WTC11 (cell line): Measurements from ENCODE around the gene RAD51AP2. TPM values are rescaled to one million over a fixed set of nuclear protein-coding genes. Genes with fewer than 3 reads are reported as not detected.

Experiments
- ATAC-seq: fragments of 200-7000 bp; cut with Tn5 transposase; 2 replicates; pipeline ENCODE4 v1.10.0; 2021; ENCODE audit warnings: mild to moderate bottlenecking, moderate library complexity
- CTCF ChIA-PET: fragments of 300-600 bp; sonication (Branson Sonifier 250); formaldehyde crosslinking; loops from one replicate; lab custom pipeline; 2021; ENCODE audit warnings: antibody characterized with exemption; lab: Charles Lee
- POLR2A ChIA-PET: fragments of 350-600 bp; sonication (Branson Sonifier 250); formaldehyde crosslinking; loops from one replicate; lab custom pipeline; 2021; ENCODE audit warnings: antibody characterized with exemption; lab: Charles Lee
- DNase-seq: peaks from one replicate; pipeline ENCODE4 v3.0.0; 2021; ENCODE audit warnings: low spot score
- H3K27ac Mint-ChIP-seq: 2 replicates; pipeline ENCODE4 v1.8.0; 2021; ENCODE audit warnings: mixed read lengths
- H3K27me3 Mint-ChIP-seq: 2 replicates; pipeline ENCODE4 v1.8.0; 2021; ENCODE audit warnings: low read depth, mild to moderate bottlenecking, moderate library complexity, mixed read lengths
- H3K36me3 Mint-ChIP-seq: 2 replicates; pipeline ENCODE4 v1.8.0; 2021; ENCODE audit warnings: mixed read lengths
- H3K4me1 Mint-ChIP-seq: 2 replicates; pipeline ENCODE4 v1.8.0; 2022; ENCODE audit warnings: mixed read lengths
- H3K4me3 Mint-ChIP-seq: 2 replicates; pipeline ENCODE4 v1.8.0; 2021; ENCODE audit warnings: mild to moderate bottlenecking, moderate library complexity, mixed read lengths
- H3K9me3 Mint-ChIP-seq: 2 replicates; pipeline ENCODE4 v1.8.0; 2021; ENCODE audit warnings: mixed read lengths
- CBFB ChIP-seq: sonication (generic); formaldehyde crosslinking; IDR thresholded peaks from 2 replicates; pipeline ENCODE4 v1.8.1; 2022; ENCODE audit warnings: mild to moderate bottlenecking, low read depth, missing genetic modification reagents
- CREB1 ChIP-seq: sonication (generic); formaldehyde crosslinking; IDR thresholded peaks from 2 replicates; pipeline ENCODE4 v1.8.0; 2023; ENCODE audit warnings: mild to moderate bottlenecking, missing genetic modification reagents
- FOXP1 ChIP-seq: sonication (generic); formaldehyde crosslinking; IDR thresholded peaks from 2 replicates; pipeline ENCODE4 v1.8.0; 2022; ENCODE audit warnings: missing genetic modification reagents, mild to moderate bottlenecking, moderate library complexity, borderline replicate concordance
- TP53 ChIP-seq: sonication (generic); formaldehyde crosslinking; IDR thresholded peaks from 2 replicates; pipeline ENCODE4 v1.8.1; 2023; ENCODE audit warnings: mild to moderate bottlenecking, missing genetic modification reagents
- ZNF219 ChIP-seq: sonication (generic); formaldehyde crosslinking; IDR thresholded peaks from 2 replicates; pipeline ENCODE4 v1.8.0; 2023; ENCODE audit warnings: missing genetic modification reagents, mild to moderate bottlenecking, borderline replicate concordance
- ZNF423 ChIP-seq: fragments of 250-450 bp; sonication (Bioruptor Pico); IDR thresholded peaks from 2 replicates; pipeline ENCODE4 v2.1.2; 2022; ENCODE audit warnings: mild to moderate bottlenecking, moderate library complexity
- total RNA-seq: library from RNA; stranded (reverse); gene quantifications from 3 replicates; pipeline ENCODE4 v1.2.3, GENCODE V29; 2021
- TF ChIP-seq, protein P1 (sequence below): sonication (generic); formaldehyde crosslinking; IDR thresholded peaks from 2 replicates; pipeline ENCODE4 v1.8.1; 2022; ENCODE audit warnings: low read depth, mild to moderate bottlenecking, moderate library complexity, missing genetic modification reagents, borderline replicate concordance
- TF ChIP-seq, protein P2 (sequence below): fragments of 250-450 bp; sonication (Bioruptor Pico); IDR thresholded peaks from 2 replicates; pipeline ENCODE4 v1.9.0; 2021; ENCODE audit warnings: mild to moderate bottlenecking
- TF ChIP-seq, protein P3 (sequence below): sonication (generic); formaldehyde crosslinking; IDR thresholded peaks from 2 replicates; pipeline ENCODE4 v1.8.0; 2022; ENCODE audit warnings: missing genetic modification reagents
- TF ChIP-seq, protein P4 (sequence below): sonication (generic); formaldehyde crosslinking; IDR thresholded peaks from 2 replicates; pipeline ENCODE4 v1.8.1; 2023; ENCODE audit warnings: mild to moderate bottlenecking, missing genetic modification reagents
- TF ChIP-seq, protein P5 (sequence below): fragments of 250-450 bp; sonication (Bioruptor Pico); IDR thresholded peaks from 2 replicates; pipeline ENCODE4 v1.9.0; 2021; ENCODE audit warnings: mild to moderate bottlenecking, borderline replicate concordance
- TF ChIP-seq, protein P6 (sequence below): fragments of 250-450 bp; sonication (Bioruptor Pico); IDR thresholded peaks from 2 replicates; pipeline ENCODE4 v1.9.0; 2021; ENCODE audit warnings: moderate library complexity, mild to moderate bottlenecking, inconsistent platforms, borderline replicate concordance
- TF ChIP-seq, protein P7 (sequence below): sonication (generic); formaldehyde crosslinking; IDR thresholded peaks from 2 replicates; pipeline ENCODE4 v1.8.1; 2022; ENCODE audit warnings: mild to moderate bottlenecking, missing genetic modification reagents, moderate library complexity, borderline replicate concordance

Gene RAD51AP2
- total RNA-seq, 1 experiment from 2014 or later, result 0.26 TPM

DNA sequence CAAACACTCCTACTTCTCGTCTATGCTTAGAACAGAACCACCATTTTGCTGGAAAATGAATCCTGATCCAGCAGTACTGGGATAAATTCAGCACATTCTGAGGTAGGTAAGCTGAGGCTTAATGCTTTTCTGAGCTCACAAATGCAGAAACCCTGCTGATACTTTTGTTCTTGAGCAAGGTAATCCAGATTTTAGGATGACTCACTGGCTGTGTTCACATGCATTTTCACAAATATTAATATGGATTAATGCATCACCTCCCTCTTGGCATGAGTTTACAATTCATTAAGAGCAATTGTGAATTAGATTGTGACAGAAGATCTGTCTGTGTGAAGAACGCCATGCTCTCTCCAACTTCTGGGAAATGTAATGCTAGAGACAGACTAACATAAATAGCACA lies 42.2 kb downstream of the RAD51AP2 start:
- CTCF ChIA-PET, result interaction anchor here (1.8 kb wide), 1 partner anchor 195 kb away, joined by 7 read pairs; no protein-coding TSS in a partner anchor

More for the DNA sequence above, 42.2 kb downstream of the RAD51AP2 start:
- H3K27ac Mint-ChIP-seq, result no peak overlapping the region
- no peak for ATAC-seq
- no peaks in the 10 kb centered on the region for H3K36me3 Mint-ChIP-seq
- TF ChIP-seq TP53 (CRISPR knock-in tag) (no peak), ZNF423 (CRISPR knock-in tag) (no peak), CREB1 (CRISPR knock-in tag) (no peak), FOXP1 (no peak), ZNF219 (CRISPR knock-in tag) (no peak), CBFB (CRISPR knock-in tag) (no peak)
- TF ChIP-seq, protein P1, sequence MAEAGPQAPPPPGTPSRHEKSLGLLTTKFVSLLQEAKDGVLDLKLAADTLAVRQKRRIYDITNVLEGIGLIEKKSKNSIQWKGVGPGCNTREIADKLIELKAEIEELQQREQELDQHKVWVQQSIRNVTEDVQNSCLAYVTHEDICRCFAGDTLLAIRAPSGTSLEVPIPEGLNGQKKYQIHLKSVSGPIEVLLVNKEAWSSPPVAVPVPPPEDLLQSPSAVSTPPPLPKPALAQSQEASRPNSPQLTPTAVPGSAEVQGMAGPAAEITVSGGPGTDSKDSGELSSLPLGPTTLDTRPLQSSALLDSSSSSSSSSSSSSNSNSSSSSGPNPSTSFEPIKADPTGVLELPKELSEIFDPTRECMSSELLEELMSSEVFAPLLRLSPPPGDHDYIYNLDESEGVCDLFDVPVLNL (CRISPR knock-in tag), result no peak
- TF ChIP-seq, protein P2, sequence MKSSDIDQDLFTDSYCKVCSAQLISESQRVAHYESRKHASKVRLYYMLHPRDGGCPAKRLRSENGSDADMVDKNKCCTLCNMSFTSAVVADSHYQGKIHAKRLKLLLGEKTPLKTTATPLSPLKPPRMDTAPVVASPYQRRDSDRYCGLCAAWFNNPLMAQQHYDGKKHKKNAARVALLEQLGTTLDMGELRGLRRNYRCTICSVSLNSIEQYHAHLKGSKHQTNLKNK (CRISPR knock-in tag), result no peak
- TF ChIP-seq, protein P3, sequence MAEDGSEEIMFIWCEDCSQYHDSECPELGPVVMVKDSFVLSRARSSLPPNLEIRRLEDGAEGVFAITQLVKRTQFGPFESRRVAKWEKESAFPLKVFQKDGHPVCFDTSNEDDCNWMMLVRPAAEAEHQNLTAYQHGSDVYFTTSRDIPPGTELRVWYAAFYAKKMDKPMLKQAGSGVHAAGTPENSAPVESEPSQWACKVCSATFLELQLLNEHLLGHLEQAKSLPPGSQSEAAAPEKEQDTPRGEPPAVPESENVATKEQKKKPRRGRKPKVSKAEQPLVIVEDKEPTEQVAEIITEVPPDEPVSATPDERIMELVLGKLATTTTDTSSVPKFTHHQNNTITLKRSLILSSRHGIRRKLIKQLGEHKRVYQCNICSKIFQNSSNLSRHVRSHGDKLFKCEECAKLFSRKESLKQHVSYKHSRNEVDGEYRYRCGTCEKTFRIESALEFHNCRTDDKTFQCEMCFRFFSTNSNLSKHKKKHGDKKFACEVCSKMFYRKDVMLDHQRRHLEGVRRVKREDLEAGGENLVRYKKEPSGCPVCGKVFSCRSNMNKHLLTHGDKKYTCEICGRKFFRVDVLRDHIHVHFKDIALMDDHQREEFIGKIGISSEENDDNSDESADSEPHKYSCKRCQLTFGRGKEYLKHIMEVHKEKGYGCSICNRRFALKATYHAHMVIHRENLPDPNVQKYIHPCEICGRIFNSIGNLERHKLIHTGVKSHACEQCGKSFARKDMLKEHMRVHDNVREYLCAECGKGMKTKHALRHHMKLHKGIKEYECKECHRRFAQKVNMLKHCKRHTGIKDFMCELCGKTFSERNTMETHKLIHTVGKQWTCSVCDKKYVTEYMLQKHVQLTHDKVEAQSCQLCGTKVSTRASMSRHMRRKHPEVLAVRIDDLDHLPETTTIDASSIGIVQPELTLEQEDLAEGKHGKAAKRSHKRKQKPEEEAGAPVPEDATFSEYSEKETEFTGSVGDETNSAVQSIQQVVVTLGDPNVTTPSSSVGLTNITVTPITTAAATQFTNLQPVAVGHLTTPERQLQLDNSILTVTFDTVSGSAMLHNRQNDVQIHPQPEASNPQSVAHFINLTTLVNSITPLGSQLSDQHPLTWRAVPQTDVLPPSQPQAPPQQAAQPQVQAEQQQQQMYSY, result no peak
- TF ChIP-seq, protein P4, sequence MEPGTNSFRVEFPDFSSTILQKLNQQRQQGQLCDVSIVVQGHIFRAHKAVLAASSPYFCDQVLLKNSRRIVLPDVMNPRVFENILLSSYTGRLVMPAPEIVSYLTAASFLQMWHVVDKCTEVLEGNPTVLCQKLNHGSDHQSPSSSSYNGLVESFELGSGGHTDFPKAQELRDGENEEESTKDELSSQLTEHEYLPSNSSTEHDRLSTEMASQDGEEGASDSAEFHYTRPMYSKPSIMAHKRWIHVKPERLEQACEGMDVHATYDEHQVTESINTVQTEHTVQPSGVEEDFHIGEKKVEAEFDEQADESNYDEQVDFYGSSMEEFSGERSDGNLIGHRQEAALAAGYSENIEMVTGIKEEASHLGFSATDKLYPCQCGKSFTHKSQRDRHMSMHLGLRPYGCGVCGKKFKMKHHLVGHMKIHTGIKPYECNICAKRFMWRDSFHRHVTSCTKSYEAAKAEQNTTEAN, result no peak
- TF ChIP-seq, protein P5, sequence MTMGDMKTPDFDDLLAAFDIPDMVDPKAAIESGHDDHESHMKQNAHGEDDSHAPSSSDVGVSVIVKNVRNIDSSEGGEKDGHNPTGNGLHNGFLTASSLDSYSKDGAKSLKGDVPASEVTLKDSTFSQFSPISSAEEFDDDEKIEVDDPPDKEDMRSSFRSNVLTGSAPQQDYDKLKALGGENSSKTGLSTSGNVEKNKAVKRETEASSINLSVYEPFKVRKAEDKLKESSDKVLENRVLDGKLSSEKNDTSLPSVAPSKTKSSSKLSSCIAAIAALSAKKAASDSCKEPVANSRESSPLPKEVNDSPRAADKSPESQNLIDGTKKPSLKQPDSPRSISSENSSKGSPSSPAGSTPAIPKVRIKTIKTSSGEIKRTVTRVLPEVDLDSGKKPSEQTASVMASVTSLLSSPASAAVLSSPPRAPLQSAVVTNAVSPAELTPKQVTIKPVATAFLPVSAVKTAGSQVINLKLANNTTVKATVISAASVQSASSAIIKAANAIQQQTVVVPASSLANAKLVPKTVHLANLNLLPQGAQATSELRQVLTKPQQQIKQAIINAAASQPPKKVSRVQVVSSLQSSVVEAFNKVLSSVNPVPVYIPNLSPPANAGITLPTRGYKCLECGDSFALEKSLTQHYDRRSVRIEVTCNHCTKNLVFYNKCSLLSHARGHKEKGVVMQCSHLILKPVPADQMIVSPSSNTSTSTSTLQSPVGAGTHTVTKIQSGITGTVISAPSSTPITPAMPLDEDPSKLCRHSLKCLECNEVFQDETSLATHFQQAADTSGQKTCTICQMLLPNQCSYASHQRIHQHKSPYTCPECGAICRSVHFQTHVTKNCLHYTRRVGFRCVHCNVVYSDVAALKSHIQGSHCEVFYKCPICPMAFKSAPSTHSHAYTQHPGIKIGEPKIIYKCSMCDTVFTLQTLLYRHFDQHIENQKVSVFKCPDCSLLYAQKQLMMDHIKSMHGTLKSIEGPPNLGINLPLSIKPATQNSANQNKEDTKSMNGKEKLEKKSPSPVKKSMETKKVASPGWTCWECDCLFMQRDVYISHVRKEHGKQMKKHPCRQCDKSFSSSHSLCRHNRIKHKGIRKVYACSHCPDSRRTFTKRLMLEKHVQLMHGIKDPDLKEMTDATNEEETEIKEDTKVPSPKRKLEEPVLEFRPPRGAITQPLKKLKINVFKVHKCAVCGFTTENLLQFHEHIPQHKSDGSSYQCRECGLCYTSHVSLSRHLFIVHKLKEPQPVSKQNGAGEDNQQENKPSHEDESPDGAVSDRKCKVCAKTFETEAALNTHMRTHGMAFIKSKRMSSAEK (CRISPR knock-in tag), result no peak
- TF ChIP-seq, protein P6, sequence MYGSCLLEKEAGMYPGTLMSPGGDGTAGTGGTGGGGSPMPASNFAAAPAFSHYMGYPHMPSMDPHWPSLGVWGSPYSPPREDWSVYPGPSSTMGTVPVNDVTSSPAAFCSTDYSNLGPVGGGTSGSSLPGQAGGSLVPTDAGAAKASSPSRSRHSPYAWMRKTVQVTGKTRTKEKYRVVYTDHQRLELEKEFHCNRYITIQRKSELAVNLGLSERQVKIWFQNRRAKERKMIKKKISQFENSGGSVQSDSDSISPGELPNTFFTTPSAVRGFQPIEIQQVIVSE (CRISPR knock-in tag), result no peak
- TF ChIP-seq, protein P7, sequence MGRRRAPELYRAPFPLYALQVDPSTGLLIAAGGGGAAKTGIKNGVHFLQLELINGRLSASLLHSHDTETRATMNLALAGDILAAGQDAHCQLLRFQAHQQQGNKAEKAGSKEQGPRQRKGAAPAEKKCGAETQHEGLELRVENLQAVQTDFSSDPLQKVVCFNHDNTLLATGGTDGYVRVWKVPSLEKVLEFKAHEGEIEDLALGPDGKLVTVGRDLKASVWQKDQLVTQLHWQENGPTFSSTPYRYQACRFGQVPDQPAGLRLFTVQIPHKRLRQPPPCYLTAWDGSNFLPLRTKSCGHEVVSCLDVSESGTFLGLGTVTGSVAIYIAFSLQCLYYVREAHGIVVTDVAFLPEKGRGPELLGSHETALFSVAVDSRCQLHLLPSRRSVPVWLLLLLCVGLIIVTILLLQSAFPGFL (CRISPR knock-in tag), result no peak
- TF ChIP-seq, all 79 proteins: peak for 0
- DNase-seq, result no peak
- Mint-ChIP-seq H3K9me3 (no peaks in the 10 kb centered on the region), H3K4me3 (no peak overlapping the region), H3K4me1 (peaks cover 23% of the 10 kb centered on the region), H3K27me3 (no peaks in the 10 kb centered on the region)
- POLR2A ChIA-PET, result no interaction called here
